NCI-H526 treated with DMSO at 0.1 percent for 48 hours (cell line): ENCODE results near the gene TGM6.

Source experiments
- DNase-seq: peaks from one replicate; lab custom pipeline; 2025; lab: John Stamatoyannopoulos, UW

TGM6 gene

GRCh38 chr20:2380601-2381000, at the start of gene TGM6:
TGM6 (plus strand) TSS chr20:2380901; CDS start chr20:2380969, 68 bp downstream.
- no peak for DNase-seq

DNA sequence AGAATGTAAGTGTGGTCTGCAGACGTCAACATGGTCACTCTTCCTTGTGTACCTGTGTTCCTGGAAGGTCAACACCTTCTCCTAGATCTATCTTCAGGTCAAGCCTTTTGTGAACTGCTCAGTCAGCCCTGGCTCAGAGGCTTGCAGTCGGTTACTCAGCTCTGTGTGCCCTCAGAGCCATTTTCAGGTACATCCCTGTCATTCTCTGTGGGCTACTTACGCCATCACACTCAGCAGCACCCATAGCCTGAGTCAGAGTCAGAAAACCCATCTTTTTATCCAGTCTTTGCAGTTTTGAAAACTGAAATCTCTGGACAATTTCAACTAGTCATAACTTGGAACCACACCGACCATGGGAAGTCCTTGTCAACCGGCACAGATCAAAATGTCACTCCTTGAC, 49.6 kb upstream of the TGM6 start:
- no peak for DNase-seq

DNA sequence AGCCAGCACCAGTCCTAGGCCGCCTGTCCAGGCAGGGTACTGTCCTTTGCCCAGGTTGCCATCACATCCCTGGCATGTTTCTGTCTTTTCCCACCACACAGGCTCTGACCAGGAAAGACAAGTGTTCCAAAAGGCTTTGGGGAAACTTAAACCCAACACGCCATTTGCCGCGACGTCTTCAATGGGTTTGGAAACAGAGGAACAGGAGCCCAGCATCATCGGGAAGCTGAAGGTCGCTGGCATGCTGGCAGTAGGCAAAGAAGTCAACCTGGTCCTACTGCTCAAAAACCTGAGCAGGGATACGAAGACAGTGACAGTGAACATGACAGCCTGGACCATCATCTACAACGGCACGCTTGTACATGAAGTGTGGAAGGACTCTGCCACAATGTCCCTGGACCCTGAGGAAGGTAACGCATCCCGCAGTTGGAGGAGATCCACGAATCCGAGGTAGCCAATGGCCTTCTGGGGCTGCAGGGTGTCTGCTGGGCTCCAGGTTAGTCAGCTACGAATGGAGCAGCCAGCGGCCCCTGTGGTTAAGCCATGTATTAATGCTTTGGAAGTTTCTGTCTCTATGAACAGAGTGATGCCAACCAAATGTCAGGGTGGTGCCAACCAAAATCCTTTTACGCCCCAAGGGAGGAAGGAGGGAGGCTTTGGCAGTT, 48.7 kb upstream of the TGM6 start:
- no peak for DNase-seq

DNA sequence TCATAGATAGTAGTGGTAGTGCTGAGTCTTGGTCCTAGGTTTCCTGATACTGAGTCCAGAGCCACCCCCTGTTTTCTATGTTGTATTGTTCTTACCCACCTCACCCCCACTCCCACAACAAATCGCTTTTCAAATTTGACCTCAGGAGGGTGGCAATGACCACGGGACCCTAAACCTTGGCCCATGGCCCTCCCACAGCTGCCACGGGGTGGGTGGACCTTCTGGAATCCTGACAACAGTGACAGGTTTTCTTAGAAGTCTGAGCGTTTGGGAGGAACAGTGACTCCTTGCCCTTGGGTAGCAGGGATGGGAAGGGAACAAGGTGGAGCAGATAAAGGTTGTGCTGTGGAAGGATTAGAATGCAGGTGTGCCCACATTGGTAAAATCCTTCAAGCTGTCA, 48.0 kb upstream of the TGM6 start:
- no peak for DNase-seq

- no peak for DNase-seq
Measured at GRCh38 chr20:2333821-2334220, 46.9 kb upstream of the TGM6 start.

GRCh38 chr20:2335096-2335870, 45.4 kb upstream of the TGM6 start:
- no peak for DNase-seq

GRCh38 chr20:2336471-2336870, 44.2 kb upstream of the TGM6 start:
- no peak for DNase-seq

DNA sequence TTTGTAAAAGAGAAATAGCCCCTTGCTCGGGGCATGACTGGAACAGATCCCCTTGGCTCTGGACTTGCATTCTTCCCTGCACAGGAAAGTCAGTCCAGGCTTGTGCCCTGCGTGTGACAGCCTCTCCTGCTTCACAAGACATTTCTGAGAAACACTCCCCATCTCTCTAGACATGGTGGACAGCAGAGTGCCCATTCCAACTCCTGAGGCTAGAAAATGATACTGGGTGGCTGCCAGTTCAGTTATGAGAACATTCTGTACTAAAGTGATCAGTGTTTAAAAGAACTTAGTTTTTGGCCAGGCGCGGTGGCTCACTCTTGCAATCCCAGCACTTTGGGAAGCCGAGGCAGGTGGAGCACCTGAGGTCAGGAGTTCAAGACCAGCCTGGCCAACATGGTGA, 43.6 kb upstream of the TGM6 start:
- DNase-seq, result no peak

GRCh38 chr20:2338411-2339066, 42.2 kb upstream of the TGM6 start:
- DNase-seq, result no peak

DNA sequence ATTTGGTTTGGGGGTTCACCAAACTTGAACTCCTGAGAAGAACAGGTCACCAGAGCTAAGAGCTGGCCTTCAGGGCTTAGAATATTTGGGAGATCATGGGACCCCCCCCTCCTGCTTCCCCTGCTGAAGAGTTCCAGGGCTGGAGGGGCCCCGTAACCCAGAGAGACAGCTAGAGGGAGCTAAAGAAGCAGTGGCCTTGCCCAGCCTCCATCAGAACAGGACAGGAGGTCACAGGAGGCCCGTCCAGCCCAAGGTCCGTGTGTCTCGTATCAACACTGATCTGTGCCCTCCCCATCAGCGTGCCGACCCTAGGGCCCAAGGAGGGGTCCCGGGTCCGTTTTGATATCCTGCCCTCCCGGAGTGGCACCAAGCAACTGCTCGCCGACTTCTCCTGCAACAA, 40.6 kb upstream of the TGM6 start:
- no peak for DNase-seq

GRCh38 chr20:2340823-2341222, 39.9 kb upstream of the TGM6 start:
- no peak for DNase-seq

- no peak for DNase-seq
Measured at GRCh38 chr20:2341336-2341735, 39.4 kb upstream of the TGM6 start.

- no peak for DNase-seq
Measured at GRCh38 chr20:2342243-2342642, 38.5 kb upstream of the TGM6 start.

- no peak for DNase-seq
Measured at GRCh38 chr20:2346188-2346587, 34.5 kb upstream of the TGM6 start.

GRCh38 chr20:2348336-2348735, 32.4 kb upstream of the TGM6 start:
- DNase-seq, result no peak

GRCh38 chr20:2349801-2350200, 30.9 kb upstream of the TGM6 start:
- DNase-seq, result no peak

DNA sequence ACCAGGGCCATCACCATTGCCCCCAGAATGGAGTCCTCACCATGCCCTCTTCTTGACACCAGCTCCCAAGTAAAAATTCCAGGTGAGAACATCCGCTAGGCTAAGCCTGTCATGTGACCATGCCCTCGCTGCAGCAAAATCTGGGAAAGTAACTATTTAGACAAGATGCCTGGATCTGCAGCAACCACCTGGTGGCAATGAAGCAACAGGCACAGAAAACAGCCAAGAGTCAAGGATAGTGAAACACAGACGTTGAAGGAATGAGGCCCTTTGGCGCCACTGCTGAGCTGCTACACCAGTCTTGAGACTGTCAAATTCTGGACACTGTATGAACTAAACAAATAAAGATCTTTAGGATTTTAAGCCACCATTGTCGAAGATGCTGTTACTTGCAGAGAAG, 30.1 kb upstream of the TGM6 start:
- DNase-seq, result no peak

DNA sequence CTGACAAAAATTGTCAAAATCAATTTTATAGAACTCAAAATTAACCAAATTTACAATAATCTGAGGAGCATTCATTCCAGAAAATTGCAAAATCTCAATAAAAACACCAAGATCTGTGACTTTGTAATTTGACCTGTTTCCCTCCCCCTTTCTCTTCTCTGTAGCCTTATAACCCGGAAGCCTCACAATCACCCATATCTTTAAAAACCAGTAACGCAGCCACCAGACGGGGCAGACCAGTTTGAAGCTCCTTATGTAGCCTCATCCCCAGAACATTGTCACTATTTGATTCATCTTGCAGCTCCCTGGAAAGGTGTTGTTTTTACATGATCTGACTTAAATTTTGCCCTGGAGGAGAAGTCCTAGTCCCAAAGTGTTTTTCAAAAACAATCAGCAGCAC, 27.5 kb upstream of the TGM6 start:
- DNase-seq, result no peak

DNA sequence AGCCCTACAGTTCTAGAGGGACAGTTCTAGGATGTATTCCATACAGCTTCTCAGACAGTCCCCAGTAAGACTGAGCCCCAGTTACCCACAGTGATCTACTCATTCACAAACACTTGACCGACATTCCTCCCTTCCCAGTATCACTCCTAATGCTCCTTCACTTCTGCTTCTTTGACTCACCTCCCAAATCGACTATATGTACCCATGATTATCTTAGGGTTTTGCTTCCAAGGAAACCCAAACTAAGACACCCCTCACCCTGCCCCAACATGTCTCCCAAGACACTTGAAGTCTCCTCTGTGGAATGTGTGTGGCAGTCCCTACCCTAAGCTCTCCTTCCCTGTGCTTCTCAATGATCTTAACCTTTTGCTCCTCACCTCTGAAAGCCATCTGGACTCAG, 23.6 kb upstream of the TGM6 start:
- DNase-seq, result no peak

GRCh38 chr20:2358006-2358405, 22.7 kb upstream of the TGM6 start:
- no peak for DNase-seq

DNA sequence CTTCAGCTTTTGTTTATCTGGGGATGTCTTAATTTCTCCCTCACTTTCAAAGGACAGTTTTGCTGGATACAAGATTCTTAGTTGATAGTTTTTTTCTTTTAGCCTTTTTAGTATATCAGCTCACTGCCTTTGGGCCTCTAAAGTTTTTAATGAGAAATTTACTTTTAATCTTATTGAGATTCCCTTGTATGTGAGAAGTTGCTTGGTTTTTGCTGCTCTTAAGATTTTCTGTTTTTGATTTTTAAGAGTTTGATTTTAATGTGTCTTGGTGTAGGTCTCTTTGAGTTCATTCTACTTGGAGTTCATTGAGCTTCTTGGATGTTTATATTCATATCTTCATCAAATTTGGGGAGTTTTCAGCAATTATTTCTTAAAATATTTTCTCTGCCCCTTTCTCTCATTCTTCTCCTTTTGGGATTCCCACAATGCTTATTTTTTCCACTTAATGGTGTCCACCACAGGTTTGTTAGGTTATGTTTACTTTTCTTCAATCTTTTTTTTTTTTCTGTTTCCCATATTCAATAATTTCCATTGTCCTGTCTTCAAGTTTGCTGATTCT, 19.6 kb upstream of the TGM6 start:
- no peak for DNase-seq

DNA sequence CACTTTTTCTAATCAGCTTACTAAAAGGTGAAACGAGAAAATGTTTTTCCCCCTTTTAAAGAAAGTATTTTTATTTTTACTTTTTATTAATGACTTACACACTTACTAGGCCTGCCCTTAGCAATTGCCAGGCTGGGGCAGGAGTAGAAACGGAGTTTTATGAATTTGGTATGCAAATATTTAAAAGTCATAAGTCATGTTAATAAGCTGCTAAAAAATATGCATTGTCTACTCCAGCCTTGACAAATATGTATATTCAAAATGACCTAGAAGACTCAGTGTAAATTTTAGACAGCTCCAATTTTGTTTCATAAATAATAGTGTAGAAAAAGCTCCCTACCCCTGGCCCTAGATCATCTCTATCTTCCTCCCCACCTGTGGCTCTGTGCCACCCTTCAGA, 17.5 kb upstream of the TGM6 start:
- DNase-seq, result peak; percentile 70

DNA sequence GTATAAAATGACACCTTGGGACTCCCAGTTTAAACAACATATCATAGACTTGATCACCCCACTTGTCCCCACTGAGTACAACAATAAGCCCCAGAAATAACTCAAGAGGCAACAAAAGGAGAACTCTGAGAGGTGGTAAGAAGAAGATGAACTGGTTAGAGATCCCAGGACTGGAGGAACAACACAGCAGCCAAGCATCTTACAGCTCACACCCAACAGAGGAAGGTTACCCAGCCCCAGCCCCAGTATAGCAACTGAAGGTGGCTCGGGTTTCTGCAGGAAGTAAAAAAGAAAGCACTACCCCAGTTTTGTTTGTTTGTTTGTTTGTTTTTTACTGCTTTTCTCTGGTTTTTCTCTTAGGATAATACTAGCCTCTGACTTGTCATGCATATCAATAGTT, 17.1 kb upstream of the TGM6 start:
- DNase-seq, result no peak
